ENCODE measurements around the gene TNS2. TPM values are rescaled to one million over a fixed set of nuclear protein-coding genes. Genes with fewer than 3 reads are reported as not detected.

Gene TNS2
- total and polyA plus RNA-seq, 2 of the 13 experiments (the other 11 are each of a cell fraction or from before 2014, with no cell fraction given), result 8.9 to 20.4 TPM

- TF ChIP-seq SNAPC4 (CRISPR knock-in tag; IDR thresholded peaks at IDR 0.05) (no peak), ZNF280D (CRISPR knock-in tag; IDR thresholded peaks at IDR 0.05) (no peak), ZFAT (CRISPR knock-in tag; conservative IDR thresholded peaks at IDR 0.05) (no peak), ONECUT2 (CRISPR knock-in tag; IDR thresholded peaks at IDR 0.05) (no peak), ZNF225 (CRISPR knock-in tag; IDR thresholded peaks at IDR 0.05) (no peak), MEF2D (CRISPR knock-in tag; IDR thresholded peaks at IDR 0.05) (no peak), MAZ (IDR thresholded peaks at IDR 0.05; ENCODE audit: borderline replicate concordance, low read depth, low read length) (no peak), MAZ (CRISPR knock-in tag; IDR thresholded peaks at IDR 0.05; ENCODE audit: low read depth) (no peak), POGZ (CRISPR knock-in tag; IDR thresholded peaks at IDR 0.05) (no peak), HCFC1 (IDR thresholded peaks at IDR 0.05; ENCODE audit: low read depth, low read length) (no peak), ETS1 (CRISPR knock-in tag; IDR thresholded peaks at IDR 0.05) (no peak), ZNF772 (CRISPR knock-in tag; IDR thresholded peaks at IDR 0.05) (peak; percentile 56), SMAD1 (CRISPR knock-in tag; IDR thresholded peaks at IDR 0.05; ENCODE audit: borderline replicate concordance, low read depth) (0 out of 2 replicates have a peak, but pooled peaks have one; percentile 38), ZNF782 (CRISPR knock-in tag; IDR thresholded peaks at IDR 0.05; ENCODE audit: borderline replicate concordance) (no peak), ZSCAN12 (CRISPR knock-in tag; IDR thresholded peaks at IDR 0.05) (no peak), ZSCAN25 (CRISPR knock-in tag; IDR thresholded peaks at IDR 0.05) (no peak), GATAD2A (CRISPR knock-in tag; IDR thresholded peaks at IDR 0.05) (no peak), KDM3A (CRISPR knock-in tag; IDR thresholded peaks at IDR 0.05; ENCODE audit: low read depth) (0 out of 2 replicates have a peak, but pooled peaks have one; percentile 30), SALL2 (CRISPR knock-in tag; IDR thresholded peaks at IDR 0.05) (0 out of 2 replicates have a peak, but pooled peaks have one; percentile 37), GABPA (IDR thresholded peaks at IDR 0.05; ENCODE audit: low read depth, low read length) (no peak), GABPA (CRISPR knock-in tag; IDR thresholded peaks at IDR 0.05; ENCODE audit: low read depth) (no peak)
Measured at GRCh38 chr12:53097564-53098353, 47.9 kb downstream of the TNS2 start, which contains the start of gene IGFBP6 (continued).

All from HepG2 (cell line).